ENCODE results near the gene DIRAS2. TPM values are rescaled to one million over a fixed set of nuclear protein-coding genes. Genes with fewer than 3 reads are reported as not detected.

DIRAS2 gene
- polyA plus RNA-seq, 1 donor (not counting 4 experiments of a cell fraction or from before 2014, with no cell fraction given): not detected

GRCh38 chr9:90579181-90579580 is 63.4 kb downstream of the DIRAS2 start:
- Histone ChIP-seq H3K27me3 (ENCODE audit: control insufficient read depth, extremely low read depth, insufficient read depth, low read length) (no peaks in the 10 kb centered on the region), H4K20me1 (ENCODE audit: control insufficient read depth, extremely low read depth, insufficient read depth, low read length) (no peaks in the 10 kb centered on the region), H3K4me3 (ENCODE audit: control insufficient read depth in 2 of 3, extremely low read depth in 1 of 3, insufficient read depth in 2 of 3, low read depth in 1 of 3, low read length in 3 of 3) (no peak overlapping the region), H3K9me3 (ENCODE audit: control insufficient read depth, low read depth, low read length) (no peaks in the 10 kb centered on the region), H3K27ac (ENCODE audit: control insufficient read depth, insufficient read depth, low read length) (no peak overlapping the region), H2AFZ (ENCODE audit: control insufficient read depth, low read length) (no peak overlapping the region), H3K9me1 (ENCODE audit: control insufficient read depth, extremely low read depth, insufficient read depth, low read length) (no peaks in the 10 kb centered on the region), H3K36me3 (ENCODE audit: control insufficient read depth in 2 of 2, extremely low read depth in 1 of 2, insufficient read depth in 2 of 2, low read length in 2 of 2) (no peaks in the 10 kb centered on the region), H3K79me2 (ENCODE audit: control insufficient read depth, insufficient read depth, low read length) (no peaks in the 10 kb centered on the region), H3K4me1 (ENCODE audit: control insufficient read depth, extremely low read depth, insufficient read depth, low read length) (no peaks in the 10 kb centered on the region), H3K9ac (ENCODE audit: control insufficient read depth, extremely low read depth, insufficient read depth, low read length) (no peak overlapping the region), H3K4me2 (ENCODE audit: control insufficient read depth, extremely low read depth, insufficient read depth, low read depth, low read length) (no peak overlapping the region)
- TF ChIP-seq CTCF (optimal IDR thresholded peaks at IDR 0.05 in 1 of 3, IDR thresholded peaks at IDR 0.05 in 1 of 3, conservative IDR thresholded peaks at IDR 0.05 in 1 of 3; ENCODE audit: extremely low read depth in 1 of 3, insufficient read depth in 2 of 3, low read length in 3 of 3) (no peak), EZH2 (IDR thresholded peaks at IDR 0.05; ENCODE audit: low read length) (no peak)
- no peak for DNase-seq (ENCODE audit: low read depth, low spot score)
- dilution Hi-C loops (cut with MboI; ENCODE audit: extremely low pct_ligation_motif_present, low sequenced_read_pairs): no loop called here
- no peak for FAIRE-seq

- Histone ChIP-seq H3K4me2 (ENCODE audit: control insufficient read depth, extremely low read depth, insufficient read depth, low read depth, low read length) (no peak overlapping the region), H3K9me3 (ENCODE audit: control insufficient read depth, low read depth, low read length) (no peaks in the 10 kb centered on the region), H3K4me3 (ENCODE audit: control insufficient read depth in 2 of 3, extremely low read depth in 1 of 3, insufficient read depth in 2 of 3, low read depth in 1 of 3, low read length in 3 of 3) (no peak overlapping the region), H3K27ac (ENCODE audit: control insufficient read depth, insufficient read depth, low read length) (no peak overlapping the region), H3K27me3 (ENCODE audit: control insufficient read depth, extremely low read depth, insufficient read depth, low read length) (no peaks in the 10 kb centered on the region), H3K36me3 (ENCODE audit: control insufficient read depth in 2 of 2, extremely low read depth in 1 of 2, insufficient read depth in 2 of 2, low read length in 2 of 2) (no peaks in the 10 kb centered on the region), H4K20me1 (ENCODE audit: control insufficient read depth, extremely low read depth, insufficient read depth, low read length) (no peaks in the 10 kb centered on the region), H3K9ac (ENCODE audit: control insufficient read depth, extremely low read depth, insufficient read depth, low read length) (no peak overlapping the region), H3K79me2 (ENCODE audit: control insufficient read depth, insufficient read depth, low read length) (no peaks in the 10 kb centered on the region), H3K9me1 (ENCODE audit: control insufficient read depth, extremely low read depth, insufficient read depth, low read length) (no peaks in the 10 kb centered on the region), H3K4me1 (ENCODE audit: control insufficient read depth, extremely low read depth, insufficient read depth, low read length) (no peaks in the 10 kb centered on the region), H2AFZ (ENCODE audit: control insufficient read depth, low read length) (no peak overlapping the region)
- FAIRE-seq (no peak), DNase-seq (ENCODE audit: low read depth, low spot score) (no peak)
- dilution Hi-C loops (cut with MboI; ENCODE audit: extremely low pct_ligation_motif_present, low sequenced_read_pairs): no loop called here
- TF ChIP-seq CTCF (optimal IDR thresholded peaks at IDR 0.05 in 1 of 3, IDR thresholded peaks at IDR 0.05 in 1 of 3, conservative IDR thresholded peaks at IDR 0.05 in 1 of 3; ENCODE audit: extremely low read depth in 1 of 3, insufficient read depth in 2 of 3, low read length in 3 of 3): no peak
- no peak for TF ChIP-seq EZH2 (IDR thresholded peaks at IDR 0.05; ENCODE audit: low read length)
These were observed 64.4 kb downstream of the DIRAS2 start for GRCh38 chr9:90578126-90578815.

All from keratinocyte (primary cell).